BJ (cell line): ENCODE measurements around the gene FRYL. TPM values are rescaled to one million over a fixed set of nuclear protein-coding genes. Genes with fewer than 3 reads are reported as not detected.

ENCODE experiments used
- CTCF ChIA-PET: fragments of 350-600 bp; formaldehyde crosslinking; extraction: SDS; loops from one replicate; lab custom pipeline; 2021; ENCODE audit warnings: antibody characterized with exemption, inconsistent platforms; lab: Yijun Ruan, JAX
- POLR2A ChIA-PET: fragments of 300-600 bp; sonication (Branson Sonifier 250); formaldehyde crosslinking; extraction: SDS; loops from one replicate; lab custom pipeline; 2021; ENCODE audit warnings: antibody characterized with exemption; lab: Charles Lee
- DNase-seq: peaks from one replicate; pipeline ENCODE4 v3.0.0-alpha.2; 2011; ENCODE audit warnings: low read depth
- H3K27me3 ChIP-seq: 2 replicates; pipeline ENCODE4 v1.6.0; 2011; ENCODE audit warnings: low read length; ENCODE audit not compliant: control insufficient read depth, insufficient read depth
- H3K36me3 ChIP-seq: 2 replicates; pipeline ENCODE4 v1.5.1; 2011; ENCODE audit warnings: low read length; ENCODE audit not compliant: control insufficient read depth, insufficient read depth
- H3K4me3 ChIP-seq: 2 replicates; pipeline ENCODE4 v1.5.1; 2011; ENCODE audit warnings: low read depth, mild to moderate bottlenecking, control low read depth, low read length
- polyA plus RNA-seq: library from polyadenylated mRNA; depleted of rRNA; stranded (reverse); fragments of >200 nt; gene quantifications from 2 replicates; pipeline ENCODE4 v1.2.3, GENCODE V29; 2011
- TF ChIP-seq, protein P1 (sequence below): IDR thresholded peaks from 2 replicates; pipeline ENCODE4 v1.5.1; 2011; ENCODE audit warnings: low read depth, mild to moderate bottlenecking, control low read depth, inconsistent platforms, low read length, moderate library complexity; ENCODE audit not compliant: insufficient read depth

The FRYL gene
- polyA plus RNA-seq, 1 experiment, result 12.6 TPM

DNA sequence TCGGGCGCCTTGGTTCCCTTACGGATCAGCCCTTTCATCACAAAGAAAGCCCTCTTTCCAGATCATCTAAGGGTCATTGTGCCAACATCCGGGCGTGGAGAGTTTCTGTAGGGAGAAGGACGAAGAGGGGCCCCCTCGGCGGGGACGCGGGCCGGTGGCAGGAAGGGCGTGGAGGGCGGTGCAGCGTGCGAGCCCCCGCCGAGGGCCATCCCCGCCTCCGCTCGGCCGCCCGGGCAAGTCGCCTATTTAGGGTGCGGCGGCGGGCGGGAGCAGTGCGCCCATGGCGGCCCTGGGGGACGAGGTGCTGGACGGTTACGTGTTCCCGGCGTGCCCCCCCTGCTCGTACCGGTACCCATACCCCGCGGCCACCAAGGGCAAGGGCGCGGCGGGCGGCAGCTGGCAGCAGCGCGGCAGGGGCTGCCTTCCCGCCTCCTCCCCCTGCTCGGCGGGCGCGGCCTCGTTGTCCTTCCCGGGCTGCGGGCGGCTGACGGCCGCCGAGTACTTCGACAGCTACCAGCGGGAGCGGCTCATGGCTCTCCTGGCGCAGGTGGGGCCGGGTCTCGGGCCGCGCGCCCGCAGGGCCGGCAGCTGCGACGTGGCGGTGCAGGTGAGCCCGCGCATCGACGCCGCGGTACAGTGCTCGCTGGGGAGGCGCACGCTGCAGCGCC, 289.9 kb downstream of the FRYL start, which contains the start of gene ZAR1:
TSS of gene ZAR1 (plus strand) at position 241 of the 668 bp plus-strand sequence. CDS start at position 281, 40 bp downstream.
- POLR2A ChIA-PET, result no interaction called here
- no peak for DNase-seq
- Histone ChIP-seq H3K4me3 (peak within 1 kb of the TSS; percentile 22; the same call in 1 of the 2 replicates), H3K36me3 (no peaks in the 10 kb centered on the region), H3K27me3 (peaks cover 24% of the 10 kb centered on the region)
- CTCF ChIA-PET, result no interaction called here
- TF ChIP-seq, protein P1, sequence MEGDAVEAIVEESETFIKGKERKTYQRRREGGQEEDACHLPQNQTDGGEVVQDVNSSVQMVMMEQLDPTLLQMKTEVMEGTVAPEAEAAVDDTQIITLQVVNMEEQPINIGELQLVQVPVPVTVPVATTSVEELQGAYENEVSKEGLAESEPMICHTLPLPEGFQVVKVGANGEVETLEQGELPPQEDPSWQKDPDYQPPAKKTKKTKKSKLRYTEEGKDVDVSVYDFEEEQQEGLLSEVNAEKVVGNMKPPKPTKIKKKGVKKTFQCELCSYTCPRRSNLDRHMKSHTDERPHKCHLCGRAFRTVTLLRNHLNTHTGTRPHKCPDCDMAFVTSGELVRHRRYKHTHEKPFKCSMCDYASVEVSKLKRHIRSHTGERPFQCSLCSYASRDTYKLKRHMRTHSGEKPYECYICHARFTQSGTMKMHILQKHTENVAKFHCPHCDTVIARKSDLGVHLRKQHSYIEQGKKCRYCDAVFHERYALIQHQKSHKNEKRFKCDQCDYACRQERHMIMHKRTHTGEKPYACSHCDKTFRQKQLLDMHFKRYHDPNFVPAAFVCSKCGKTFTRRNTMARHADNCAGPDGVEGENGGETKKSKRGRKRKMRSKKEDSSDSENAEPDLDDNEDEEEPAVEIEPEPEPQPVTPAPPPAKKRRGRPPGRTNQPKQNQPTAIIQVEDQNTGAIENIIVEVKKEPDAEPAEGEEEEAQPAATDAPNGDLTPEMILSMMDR, result no peak

DNA sequence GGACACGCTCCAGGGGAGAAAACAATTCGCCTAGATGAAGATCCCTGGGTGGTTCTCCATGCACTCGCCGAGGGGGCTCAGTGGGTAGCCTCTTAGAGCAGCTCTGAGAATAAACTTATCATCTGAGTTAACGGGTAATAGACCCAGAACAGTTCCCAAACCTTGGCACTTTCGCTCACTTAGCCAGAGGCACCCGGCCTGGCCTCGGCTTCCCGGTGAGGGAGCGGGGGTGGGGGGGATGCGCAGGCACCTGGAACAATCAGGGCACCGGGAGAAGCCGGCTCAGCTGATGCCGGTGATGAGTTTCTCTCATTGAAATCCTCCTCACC, 290.4 kb downstream of the FRYL start:
- TF ChIP-seq, protein P1, result no peak
- Histone ChIP-seq H3K4me3 (no peak overlapping the region), H3K36me3 (no peaks in the 10 kb centered on the region)

DNA sequence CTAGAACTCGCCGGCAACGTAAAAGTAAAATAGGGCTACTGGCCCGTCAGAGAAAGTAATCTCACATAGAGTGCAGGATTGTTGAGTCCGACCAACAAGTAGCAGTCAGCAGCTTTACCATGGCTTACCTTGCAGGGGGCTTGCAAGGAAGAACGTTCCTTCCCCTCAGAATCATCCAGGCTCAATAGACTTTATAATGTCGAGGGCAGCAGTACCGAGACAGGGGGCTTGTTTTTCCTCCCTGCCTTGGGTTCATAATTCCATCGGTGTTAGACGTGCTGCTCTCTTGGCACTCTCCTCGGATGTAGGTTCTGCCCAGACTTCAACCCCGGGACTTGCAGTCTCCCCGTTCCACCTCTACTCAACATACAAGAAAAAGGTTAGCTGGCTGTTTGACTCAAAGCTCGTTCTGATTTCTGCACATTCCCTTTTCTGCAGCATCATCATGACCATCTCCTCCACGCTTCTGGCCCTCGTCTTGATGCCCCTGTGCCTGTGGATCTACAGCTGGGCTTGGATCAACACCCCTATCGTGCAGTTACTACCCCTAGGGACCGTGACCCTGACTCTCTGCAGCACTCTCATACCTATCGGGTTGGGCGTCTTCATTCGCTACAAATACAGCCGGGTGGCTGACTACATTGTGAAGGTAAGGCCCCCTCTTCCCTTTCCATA, 295.4 kb downstream of the FRYL start:
- no peaks in the 10 kb centered on the region for H3K36me3 ChIP-seq
- POLR2A ChIA-PET, result no interaction called here
- no peak for DNase-seq
- H3K27me3 ChIP-seq, result peaks cover 45% of the 10 kb centered on the region
- H3K4me3 ChIP-seq, result no peak overlapping the region
- CTCF ChIA-PET, result interaction anchor here (0.8 to 2.8 kb wide), 4 partner anchors 9 to 38 kb away, joined by 3 to 9 read pairs (median 6); no protein-coding TSS in a partner anchor
- TF ChIP-seq, protein P1, result no peak

More for the DNA sequence above, 290.4 kb downstream of the FRYL start:
- ChIA-PET POLR2A (no interaction called here), CTCF (no interaction called here)
- DNase-seq, result no peak
- peaks cover 28% of the 10 kb centered on the region for H3K27me3 ChIP-seq

DNA sequence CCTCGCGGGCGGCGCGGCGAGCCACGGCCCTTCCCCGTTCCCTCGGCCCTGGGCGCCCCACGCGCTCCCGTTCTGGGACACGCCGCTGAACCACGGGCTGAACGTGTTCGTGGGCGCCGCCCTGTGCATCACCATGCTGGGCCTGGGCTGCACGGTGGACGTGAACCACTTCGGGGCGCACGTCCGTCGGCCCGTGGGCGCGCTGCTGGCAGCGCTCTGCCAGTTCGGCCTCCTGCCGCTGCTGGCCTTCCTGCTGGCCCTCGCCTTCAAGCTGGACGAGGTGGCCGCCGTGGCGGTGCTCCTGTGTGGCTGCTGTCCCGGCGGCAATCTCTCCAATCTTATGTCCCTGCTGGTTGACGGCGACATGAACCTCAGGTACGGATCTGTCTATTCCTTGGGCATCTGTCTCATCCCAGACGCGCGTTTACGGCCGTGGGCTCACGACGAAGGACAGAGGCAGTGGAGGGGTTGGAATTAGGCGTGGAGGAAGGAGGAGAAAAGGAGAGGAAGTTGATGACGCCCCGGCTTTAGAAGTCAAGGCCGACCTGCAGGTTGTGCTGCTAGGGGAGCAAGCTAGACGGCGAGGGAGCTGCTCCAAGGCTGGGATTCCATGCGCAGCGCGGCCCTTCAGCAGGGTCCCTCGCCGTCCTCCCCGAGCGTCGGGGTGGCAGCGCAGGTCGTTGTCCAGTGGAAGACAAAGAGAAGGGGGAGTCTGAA, 296.1 kb downstream of the FRYL start:
- no peak overlapping the region for H3K4me3 ChIP-seq
- peaks cover 41% of the 10 kb centered on the region for H3K27me3 ChIP-seq
- CTCF ChIA-PET, result interaction anchor here (0.8 to 2.8 kb wide), 4 partner anchors 9 to 38 kb away, joined by 3 to 9 read pairs (median 6); no protein-coding TSS in a partner anchor

More for the DNA sequence above, 296.1 kb downstream of the FRYL start:
- POLR2A ChIA-PET, result no interaction called here
- DNase-seq, result no peak
- no peaks in the 10 kb centered on the region for H3K36me3 ChIP-seq
- TF ChIP-seq, protein P1, result no peak
